ENCODE measurements around the gene RPP25.

DNA sequence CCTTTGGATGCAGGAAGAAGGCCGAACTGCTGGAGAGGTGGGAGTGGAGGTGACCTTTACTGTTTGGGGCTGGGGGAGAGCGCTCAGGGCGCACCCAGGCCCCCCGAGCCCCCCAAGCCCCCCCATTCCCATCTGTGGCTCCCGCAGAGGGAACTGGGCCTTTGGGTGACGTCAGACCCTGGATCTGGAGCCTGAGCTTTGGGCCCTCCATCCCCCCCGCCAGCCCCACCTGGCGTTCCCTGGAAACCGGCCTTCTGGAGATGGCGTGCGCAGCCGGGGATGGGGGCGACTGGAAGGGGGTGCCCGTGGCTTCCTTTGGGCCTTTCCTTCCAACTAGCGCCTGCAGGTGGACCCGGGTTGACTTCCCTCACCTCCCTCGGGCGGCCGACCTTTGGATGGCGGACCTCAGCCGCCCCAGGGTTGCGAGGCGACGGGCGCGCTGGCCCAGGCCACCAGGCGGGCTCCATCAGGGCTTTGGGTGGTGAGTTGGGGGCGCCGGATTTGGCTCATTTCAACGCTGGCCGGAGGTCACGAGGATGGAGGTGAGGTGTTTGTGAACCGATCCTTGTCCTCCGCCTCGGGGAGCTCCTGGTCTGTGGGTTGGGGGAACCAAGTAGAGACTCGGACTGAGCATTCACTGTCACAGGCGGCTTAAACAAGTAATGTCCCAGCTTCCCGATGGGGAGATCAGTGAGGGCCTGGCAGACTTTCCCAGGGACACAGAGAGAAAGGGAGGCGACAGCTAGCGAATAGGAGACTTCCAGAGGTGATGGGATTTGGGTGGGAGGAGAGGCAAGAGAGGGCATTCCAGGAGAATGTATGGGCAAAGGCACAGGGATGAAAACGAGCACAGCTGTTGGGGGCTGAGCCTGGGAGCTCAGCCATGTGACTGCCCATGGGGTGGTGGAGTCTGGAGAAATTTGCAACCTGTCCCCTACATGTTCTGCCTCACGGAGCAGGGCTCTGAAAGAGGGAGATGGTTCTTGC is 39.5 kb upstream of the RPP25 start:
- TF ChIP-seq, protein P1, sequence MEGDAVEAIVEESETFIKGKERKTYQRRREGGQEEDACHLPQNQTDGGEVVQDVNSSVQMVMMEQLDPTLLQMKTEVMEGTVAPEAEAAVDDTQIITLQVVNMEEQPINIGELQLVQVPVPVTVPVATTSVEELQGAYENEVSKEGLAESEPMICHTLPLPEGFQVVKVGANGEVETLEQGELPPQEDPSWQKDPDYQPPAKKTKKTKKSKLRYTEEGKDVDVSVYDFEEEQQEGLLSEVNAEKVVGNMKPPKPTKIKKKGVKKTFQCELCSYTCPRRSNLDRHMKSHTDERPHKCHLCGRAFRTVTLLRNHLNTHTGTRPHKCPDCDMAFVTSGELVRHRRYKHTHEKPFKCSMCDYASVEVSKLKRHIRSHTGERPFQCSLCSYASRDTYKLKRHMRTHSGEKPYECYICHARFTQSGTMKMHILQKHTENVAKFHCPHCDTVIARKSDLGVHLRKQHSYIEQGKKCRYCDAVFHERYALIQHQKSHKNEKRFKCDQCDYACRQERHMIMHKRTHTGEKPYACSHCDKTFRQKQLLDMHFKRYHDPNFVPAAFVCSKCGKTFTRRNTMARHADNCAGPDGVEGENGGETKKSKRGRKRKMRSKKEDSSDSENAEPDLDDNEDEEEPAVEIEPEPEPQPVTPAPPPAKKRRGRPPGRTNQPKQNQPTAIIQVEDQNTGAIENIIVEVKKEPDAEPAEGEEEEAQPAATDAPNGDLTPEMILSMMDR (IDR thresholded peaks at IDR 0.05) = no peak
- no peak for TF ChIP-seq POLR2A (IDR thresholded peaks at IDR 0.05)

All from esophagus squamous epithelium (tissue), 4 donors.